Body of pancreas (tissue), 4 donors: ENCODE data around the gene SYT9. TPM values are rescaled to one million over a fixed set of nuclear protein-coding genes. Genes with fewer than 3 reads are reported as not detected.

Experiments
- ATAC-seq: fragments of 150-250 bp; one replicate; pipeline ENCODE4 v1.9.1; 2016
- DNase-seq, 4 donors: peaks; one replicate each; pipeline ENCODE4 v3.0.0-alpha.2; 2019
- H3K27ac ChIP-seq, 4 donors: fragments of 200-600 bp; sonication (generic); 1 replicate in 3 of 4; 2 replicates in 1 of 4; pipeline versions ENCODE4 v1.5.1 to v1.6.1; 2016 to 2019; ENCODE audit warnings: mild to moderate bottlenecking in 1 of 4, mixed read lengths in 1 of 4, moderate library complexity in 1 of 4
- H3K27me3 ChIP-seq, 2 donors: fragments of 200-600 bp; sonication (generic); one replicate each; pipeline ENCODE4 v1.6.0; 2016; ENCODE audit warnings: mild to moderate bottlenecking in 1 of 2
- H3K36me3 ChIP-seq, 2 donors: fragments of 200-600 bp; sonication (generic); replicated peaks in 1 of 2; 2 replicates each; pipeline ENCODE4 v1.5.1; 2016; ENCODE audit warnings: low read depth in 2 of 2; ENCODE audit not compliant: insufficient read depth in 1 of 2
- H3K4me1 ChIP-seq: fragments of 200-600 bp; sonication (generic); one replicate; pipeline ENCODE4 v1.6.0; 2016
- H3K4me3 ChIP-seq, 2 donors: fragments of 200-600 bp; sonication (generic); 1 replicate in 1 of 2; 2 replicates in 1 of 2; pipeline ENCODE4 v1.5.1; 2016 to 2019
- H3K9me3 ChIP-seq, 3 donors: fragments of 200-600 bp; sonication (generic); 1 replicate in 2 of 3; 2 replicates in 1 of 3; pipeline ENCODE4 v1.5.1; 2016
- POLR2A ChIP-seq, 3 donors: fragments of 450-650 bp; IDR thresholded peaks; one replicate each; pipeline ENCODE4 v1.6.1; 2016; ENCODE audit warnings: antibody characterized with exemption in 3 of 3, mild to moderate bottlenecking in 2 of 3
- WGBS, 2 donors: methylation state at CpG; one replicate each; pipeline ENCODE4 v1.1.5; 2017; 5-methylcytosine and 5-hydroxymethylcytosine counted together
- intact Hi-C: fragments of 100-400 bp; cut with DNase I; formaldehyde crosslinking; loops from one replicate; pipeline ENCODE4 v1.15.1; 2023
- total RNA-seq, 2 donors: library from RNA; depleted of rRNA; stranded (reverse); fragments of >200 nt; gene quantifications; one replicate each; pipeline ENCODE4 v1.1.0, GENCODE V29; 2016
- TF ChIP-seq, protein P1 (sequence below), 7 experiments: fragments of 450-650 bp in 4 of 7; fragments of 200-600 bp in 3 of 7; sonication (generic) in 3 of 7; IDR thresholded peaks; one replicate each; pipeline ENCODE4 v1.5.1; 2016 to 2019; ENCODE audit warnings: antibody characterized with exemption in 7 of 7

SYT9 gene
- total RNA-seq, 2 donors from 2014 or later, result 1.0 TPM; not detected in 1

DNA sequence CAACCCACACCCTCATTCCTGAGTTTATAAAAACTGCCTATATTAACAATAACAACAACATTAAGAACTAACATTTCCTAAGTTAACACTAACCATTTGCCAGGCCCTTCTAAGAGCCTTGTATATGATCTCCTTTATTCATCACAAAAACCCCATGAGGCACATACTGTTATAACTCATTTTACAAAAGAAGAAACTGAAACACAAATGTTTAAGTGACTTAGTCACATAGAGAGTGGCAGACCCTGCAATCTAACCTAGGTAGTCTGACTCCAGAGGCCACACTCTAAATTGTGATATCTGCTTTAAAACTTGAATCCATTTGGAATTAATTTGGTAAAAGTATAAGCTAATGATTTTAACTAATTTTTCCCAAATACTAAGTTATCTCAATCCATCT, 116.1 kb downstream of the SYT9 start:
- Histone ChIP-seq H3K4me1 (no peaks in the 10 kb centered on the region), H3K36me3 (no peaks in the 10 kb centered on the region), H3K27ac (no peak overlapping the region), H3K27me3 (no peaks in the 10 kb centered on the region), H3K4me3 (no peak overlapping the region), H3K9me3 (no peaks in the 10 kb centered on the region)
- intact Hi-C loops, result no loop called here
- no peak for TF ChIP-seq POLR2A (IDR thresholded peaks at IDR 0.05)
- TF ChIP-seq, protein P1, sequence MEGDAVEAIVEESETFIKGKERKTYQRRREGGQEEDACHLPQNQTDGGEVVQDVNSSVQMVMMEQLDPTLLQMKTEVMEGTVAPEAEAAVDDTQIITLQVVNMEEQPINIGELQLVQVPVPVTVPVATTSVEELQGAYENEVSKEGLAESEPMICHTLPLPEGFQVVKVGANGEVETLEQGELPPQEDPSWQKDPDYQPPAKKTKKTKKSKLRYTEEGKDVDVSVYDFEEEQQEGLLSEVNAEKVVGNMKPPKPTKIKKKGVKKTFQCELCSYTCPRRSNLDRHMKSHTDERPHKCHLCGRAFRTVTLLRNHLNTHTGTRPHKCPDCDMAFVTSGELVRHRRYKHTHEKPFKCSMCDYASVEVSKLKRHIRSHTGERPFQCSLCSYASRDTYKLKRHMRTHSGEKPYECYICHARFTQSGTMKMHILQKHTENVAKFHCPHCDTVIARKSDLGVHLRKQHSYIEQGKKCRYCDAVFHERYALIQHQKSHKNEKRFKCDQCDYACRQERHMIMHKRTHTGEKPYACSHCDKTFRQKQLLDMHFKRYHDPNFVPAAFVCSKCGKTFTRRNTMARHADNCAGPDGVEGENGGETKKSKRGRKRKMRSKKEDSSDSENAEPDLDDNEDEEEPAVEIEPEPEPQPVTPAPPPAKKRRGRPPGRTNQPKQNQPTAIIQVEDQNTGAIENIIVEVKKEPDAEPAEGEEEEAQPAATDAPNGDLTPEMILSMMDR (IDR thresholded peaks at IDR 0.05), result no peak
- no peak for ATAC-seq
- no peak for DNase-seq

DNA sequence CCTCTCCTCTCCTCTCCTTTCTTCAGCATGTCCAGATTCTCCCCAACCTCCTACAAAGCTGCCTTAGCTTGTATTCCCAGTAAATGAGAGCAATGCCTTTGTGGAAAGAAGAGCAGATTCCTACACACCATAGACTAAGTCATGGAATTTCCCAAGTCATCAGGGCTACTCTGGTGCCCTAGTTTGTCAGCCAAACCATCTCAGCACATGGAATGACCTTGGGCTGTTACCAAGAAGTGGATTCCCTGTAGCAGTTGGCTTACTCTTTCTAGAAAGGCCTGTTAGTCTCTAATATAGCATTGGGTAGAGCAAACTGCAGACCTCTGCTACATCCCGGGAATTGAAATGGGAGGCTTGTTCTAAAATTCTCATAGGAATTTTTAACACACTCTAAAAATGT, 124.7 kb downstream of the SYT9 start:
- H3K9me3 ChIP-seq, result no peaks in the 10 kb centered on the region
- H3K4me3 ChIP-seq, result no peak overlapping the region
- DNase-seq, result no peak
- intact Hi-C loops, result no loop called here
- TF ChIP-seq, protein P1 (IDR thresholded peaks at IDR 0.05), result no peak
- WGBS, 2 donors, result 100% methylated on average over 1 of the region's 1 CpG
- H3K4me1 ChIP-seq, result no peaks in the 10 kb centered on the region
- no peaks in the 10 kb centered on the region for H3K27me3 ChIP-seq
- ATAC-seq, result no peak
- H3K36me3 ChIP-seq, result no peaks in the 10 kb centered on the region
- H3K27ac ChIP-seq, result no peak overlapping the region

DNA sequence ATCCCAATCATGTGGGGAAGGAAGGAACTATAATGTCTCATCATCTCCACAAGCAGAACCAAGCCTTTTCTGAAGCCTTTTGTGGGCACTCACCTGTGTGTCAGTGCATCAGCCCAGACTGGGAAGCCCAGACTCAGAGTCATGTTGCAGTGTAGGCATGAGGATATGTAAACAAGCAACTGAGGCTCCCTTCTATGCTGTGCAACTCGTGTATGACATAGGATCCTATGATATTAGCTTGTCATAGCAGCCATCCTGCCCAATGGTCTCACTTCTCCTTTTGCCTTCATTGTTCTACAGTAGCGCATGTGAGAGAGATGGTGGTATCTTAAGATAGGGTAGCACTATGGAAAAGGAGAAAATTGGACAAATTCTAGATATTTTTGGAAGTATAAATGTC, 130.2 kb downstream of the SYT9 start:
- DNase-seq, result no peak
- Histone ChIP-seq H3K4me3 (no peak overlapping the region), H3K9me3 (no peaks in the 10 kb centered on the region), H3K27me3 (no peaks in the 10 kb centered on the region), H3K4me1 (no peaks in the 10 kb centered on the region), H3K36me3 (no peaks in the 10 kb centered on the region), H3K27ac (no peak overlapping the region)
- TF ChIP-seq, protein P1 (IDR thresholded peaks at IDR 0.05), result no peak
- no peak for TF ChIP-seq POLR2A (IDR thresholded peaks at IDR 0.05)
- no peak for ATAC-seq
- 47 to 61% methylated on average over 2 of the region's 2 CpGs for WGBS, 2 donors
- intact Hi-C loops, result no loop called here

DNA sequence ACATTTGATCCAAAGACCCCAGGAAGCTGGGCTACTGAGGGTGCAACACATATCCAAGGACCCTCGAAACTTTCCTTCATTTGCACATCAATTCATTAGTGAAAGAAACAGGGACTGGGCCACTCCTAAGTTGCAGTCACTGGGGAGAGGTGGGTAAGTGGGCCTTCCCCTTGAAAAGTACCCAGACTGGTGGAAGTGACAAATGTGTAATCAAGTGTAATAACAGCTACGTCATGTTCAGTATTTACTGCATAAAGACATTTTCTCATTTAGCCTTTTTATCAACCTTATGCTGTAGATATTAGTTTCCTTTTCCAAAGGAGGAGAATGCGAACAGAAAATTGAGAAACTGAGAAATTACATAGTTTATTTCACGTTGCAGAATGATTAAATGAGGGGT, 131.7 kb downstream of the SYT9 start:
- no peak overlapping the region for H3K4me3 ChIP-seq
- no peaks in the 10 kb centered on the region for H3K9me3 ChIP-seq
- DNase-seq, result no peak
- H3K4me1 ChIP-seq, result no peaks in the 10 kb centered on the region
- intact Hi-C loops, result no loop called here
- H3K27me3 ChIP-seq, result no peaks in the 10 kb centered on the region
- no peaks in the 10 kb centered on the region for H3K36me3 ChIP-seq
- no peak overlapping the region for H3K27ac ChIP-seq
- TF ChIP-seq, protein P1 (IDR thresholded peaks at IDR 0.05), result no peak
- TF ChIP-seq POLR2A (IDR thresholded peaks at IDR 0.05), result no peak
- 73% methylated on average over 4 of the region's 4 CpGs for WGBS, 2 donors
- no peak for ATAC-seq

DNA sequence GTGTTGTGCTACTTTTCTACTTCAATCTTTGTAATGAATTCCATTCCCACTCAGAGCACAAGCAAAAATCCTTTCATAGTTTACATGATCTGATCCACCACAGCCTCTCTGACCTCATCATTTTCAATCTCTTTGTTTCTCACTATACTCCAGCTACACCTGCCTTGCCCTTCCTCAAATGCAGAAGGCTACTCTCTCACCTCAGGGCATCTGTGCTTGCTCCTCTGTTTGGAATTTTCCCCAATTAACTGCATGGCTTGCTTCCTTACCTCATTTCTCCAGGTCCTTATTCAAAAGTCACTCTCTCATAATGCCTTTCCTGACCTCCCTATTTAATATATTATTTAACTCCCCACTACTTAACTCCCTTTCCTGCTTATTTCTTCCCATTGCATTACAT, 133.0 kb downstream of the SYT9 start:
- DNase-seq, result no peak
- TF ChIP-seq, protein P1 (IDR thresholded peaks at IDR 0.05), result no peak
- TF ChIP-seq POLR2A (IDR thresholded peaks at IDR 0.05), result no peak
- no peak overlapping the region for H3K4me3 ChIP-seq
- H3K27me3 ChIP-seq, result no peaks in the 10 kb centered on the region
- no peaks in the 10 kb centered on the region for H3K36me3 ChIP-seq
- H3K9me3 ChIP-seq, result no peaks in the 10 kb centered on the region
- no peak for ATAC-seq
- intact Hi-C loops, result no loop called here
- H3K4me1 ChIP-seq, result no peaks in the 10 kb centered on the region
- no peak overlapping the region for H3K27ac ChIP-seq
